A549 (cell line): ENCODE results near the gene ZNRF3. TPM values are rescaled to one million over a fixed set of nuclear protein-coding genes. Genes with fewer than 3 reads are reported as not detected.

ENCODE experiments used
- ATAC-seq, 2 experiments: fragments of 200-7000 bp in 1 of 2; fragments of >200 bp in 1 of 2; cut with Nextera tagmentation in 1 of 2; cut with Tn5 transposase in 1 of 2; 3 replicates each; pipeline versions ENCODE4 v1.8.0 to v1.9.1; 2018 to 2020; ENCODE audit warnings: mild to moderate bottlenecking in 1 of 2, moderate library complexity in 1 of 2
- CTCF ChIA-PET: fragments of 300-600 bp; sonication (Branson Sonifier 250); formaldehyde crosslinking; extraction: SDS; loops from one replicate; lab custom pipeline; 2021; ENCODE audit warnings: antibody characterized with exemption, inconsistent platforms; lab: Yijun Ruan, JAX
- POLR2A ChIA-PET: fragments of 350-600 bp; formaldehyde crosslinking; extraction: SDS; loops from one replicate; lab custom pipeline; 2021; ENCODE audit warnings: antibody characterized with exemption, inconsistent platforms; lab: Yijun Ruan, JAX
- DNase-seq, 2 experiments: peaks; one replicate each; pipeline versions ENCODE4 v3.0.0 to v3.0.0-alpha.2; 2011 to 2016; ENCODE audit warnings: low read depth in 1 of 2, low spot score in 1 of 2
- FAIRE-seq: peaks from 2 replicates; lab custom pipeline; 2011; peaks lifted over from hg19 to GRCh38; lab: Jason Lieb, UNC
- H3K27ac ChIP-seq, 2 experiments: fragments of >200 bp; sonication (Bioruptor Twin); formaldehyde crosslinking; 3 replicates each; pipeline ENCODE4 v1.5.1; 2016 to 2017
- H3K4me1 ChIP-seq: fragments of >200 bp; sonication (Bioruptor Twin); formaldehyde crosslinking; 3 replicates; pipeline ENCODE4 v1.6.1; 2016
- H3K4me2 ChIP-seq: fragments of >200 bp; sonication (Bioruptor Twin); formaldehyde crosslinking; 3 replicates; pipeline ENCODE4 v1.6.1; 2016
- H3K4me3 ChIP-seq: fragments of >200 bp; sonication (Bioruptor Twin); formaldehyde crosslinking; 3 replicates; pipeline ENCODE4 v1.5.1; 2016
- H3K9me3 ChIP-seq: fragments of >200 bp; sonication (Bioruptor Twin); formaldehyde crosslinking; 3 replicates; pipeline ENCODE4 v1.6.1; 2016
- ATOH8 ChIP-seq: fragments of 250-450 bp; sonication (Bioruptor Pico); IDR thresholded peaks from 2 replicates; pipeline ENCODE4 v1.5.0; 2020; ENCODE audit warnings: low read depth, mild to moderate bottlenecking, moderate library complexity
- BCL3 ChIP-seq: fragments of >200 bp; sonication (Bioruptor Twin); formaldehyde crosslinking; IDR thresholded peaks from 3 replicates; pipeline ENCODE4 v1.6.1; 2016
- CHD2 ChIP-seq: fragments of 150-350 bp; IDR thresholded peaks from 2 replicates; pipeline ENCODE4 v1.6.1; 2014; ENCODE audit warnings: low read length; ENCODE audit not compliant: partially characterized antibody
- CHD4 ChIP-seq: fragments of 200-600 bp; sonication (generic); IDR thresholded peaks from 2 replicates; pipeline ENCODE4 v1.6.1; 2016; ENCODE audit warnings: antibody characterized with exemption, mild to moderate bottlenecking, borderline replicate concordance
- EHF ChIP-seq: fragments of 250-450 bp; sonication (Bioruptor Pico); IDR thresholded peaks from 2 replicates; pipeline ENCODE4 v1.5.0; 2020; ENCODE audit warnings: mild to moderate bottlenecking
- EP300 ChIP-seq, 2 experiments: fragments of >200 bp; sonication (Bioruptor Twin); formaldehyde crosslinking; IDR thresholded peaks; 2 replicates in 1 of 2; 3 replicates in 1 of 2; pipeline ENCODE4 v1.6.1; 2016 to 2017
- FOSB ChIP-seq: fragments of 250-450 bp; sonication (Bioruptor Pico); IDR thresholded peaks from 2 replicates; pipeline ENCODE4 v1.5.0; 2020; ENCODE audit warnings: mild to moderate bottlenecking, moderate library complexity
- FOXS1 ChIP-seq: fragments of 250-450 bp; sonication (Bioruptor Pico); IDR thresholded peaks from 2 replicates; pipeline ENCODE4 v1.5.0; 2020; ENCODE audit warnings: mild to moderate bottlenecking, moderate library complexity
- HES2 ChIP-seq: fragments of >200 bp; sonication (Bioruptor Twin); formaldehyde crosslinking; IDR thresholded peaks from 2 replicates; pipeline ENCODE4 v1.6.1; 2016
- HEYL ChIP-seq: fragments of 250-450 bp; sonication (Bioruptor Pico); IDR thresholded peaks from 2 replicates; pipeline ENCODE4 v1.8.0; 2021; ENCODE audit warnings: mild to moderate bottlenecking, moderate library complexity
- HOXB13 ChIP-seq: fragments of 250-450 bp; sonication (Bioruptor Pico); IDR thresholded peaks from 2 replicates; pipeline ENCODE4 v1.5.0; 2020; ENCODE audit warnings: low read depth, mild to moderate bottlenecking, moderate library complexity
- HOXB5 ChIP-seq: fragments of 250-450 bp; sonication (Bioruptor Pico); IDR thresholded peaks from 2 replicates; pipeline ENCODE4 v1.5.0; 2020; ENCODE audit warnings: mild to moderate bottlenecking, moderate library complexity
- JUN ChIP-seq, 2 experiments: fragments of >200 bp; sonication (Bioruptor Twin); formaldehyde crosslinking; IDR thresholded peaks; 2 replicates in 1 of 2; 3 replicates in 1 of 2; pipeline ENCODE4 v1.6.1; 2016 to 2017
- MAX ChIP-seq: IDR thresholded peaks from 2 replicates; pipeline ENCODE4 v1.6.1; 2012
- NFE2L2 ChIP-seq: fragments of 150-350 bp; conservative IDR thresholded peaks from 2 replicates; pipeline ENCODE4 v1.6.1; 2014; ENCODE audit warnings: low read length
- NPAS2 ChIP-seq: fragments of 250-450 bp; sonication (Bioruptor Pico); IDR thresholded peaks from 2 replicates; pipeline ENCODE4 v1.8.0; 2022; ENCODE audit warnings: mild to moderate bottlenecking, moderate library complexity, borderline replicate concordance
- PBX3 ChIP-seq: IDR thresholded peaks from 2 replicates; pipeline ENCODE4 v1.6.1; 2012
- POLR2A ChIP-seq: IDR thresholded peaks from 2 replicates; pipeline ENCODE4 v1.6.1; 2012; ENCODE audit warnings: mild to moderate bottlenecking, low read length
- RAD21 ChIP-seq, 2 experiments: fragments of >200 bp in 1 of 2; sonication (Bioruptor Twin) in 1 of 2; formaldehyde crosslinking in 1 of 2; IDR thresholded peaks in 1 of 2; conservative IDR thresholded peaks in 1 of 2; 2 replicates in 1 of 2; 3 replicates in 1 of 2; pipeline ENCODE4 v1.6.1; 2012 to 2018; ENCODE audit warnings: inconsistent platforms in 1 of 2
- RNF2 ChIP-seq: fragments of 200-600 bp; sonication (generic); IDR thresholded peaks from 2 replicates; pipeline ENCODE4 v1.6.1; 2016; ENCODE audit warnings: low read depth, mild to moderate bottlenecking, antibody characterized with exemption, moderate library complexity, borderline replicate concordance
- SMC3 ChIP-seq: fragments of >200 bp; sonication (Bioruptor Twin); formaldehyde crosslinking; IDR thresholded peaks from 3 replicates; pipeline ENCODE4 v1.6.1; 2018; ENCODE audit warnings: inconsistent platforms
- ZNF302 ChIP-seq: fragments of 250-450 bp; sonication (Bioruptor Pico); IDR thresholded peaks from 2 replicates; pipeline ENCODE4 v1.9.0; 2021; ENCODE audit warnings: inconsistent platforms, mild to moderate bottlenecking, moderate library complexity
- ZSCAN20 ChIP-seq: fragments of 250-450 bp; sonication (Bioruptor Pico); IDR thresholded peaks from 2 replicates; pipeline ENCODE4 v1.8.0; 2022; ENCODE audit warnings: mild to moderate bottlenecking, moderate library complexity
- WGBS: methylation state at CpG from one replicate; pipeline ENCODE4 v1.1.6; 2017; ENCODE audit errors: missing lambda C conversion rate; 5-methylcytosine and 5-hydroxymethylcytosine counted together
- polyA plus RNA-seq, 4 experiments: library from polyadenylated mRNA; depleted of rRNA in 3 of 4; stranded (reverse); fragments of >200 nt; fragmentation: RNase III in 1 of 4; extraction: RNeasy Plus Mini Kit Qiagen cat#74134 plus additional on column Dnase treatment in 1 of 4; gene quantifications; 2 replicates in 3 of 4; 3 replicates in 1 of 4; pipeline ENCODE4 v1.2.3, GENCODE V29; 2011 to 2017

Gene ZNRF3
- polyA plus RNA-seq, 2 of the 4 experiments (the other 2 are of a cell fraction) = 4.6 to 6.9 TPM

- no peak overlapping the region for H3K4me2 ChIP-seq
- CTCF ChIA-PET = interaction anchor here (1.1 to 1.6 kb wide), 3 partner anchors 14 to 200 kb away, joined by 3 to 7 read pairs (median 5); no protein-coding TSS in a partner anchor
- no peak overlapping the region for H3K27ac ChIP-seq
- no peaks in the 10 kb centered on the region for H3K9me3 ChIP-seq
- TF ChIP-seq FOXS1 (CRISPR knock-in tag) (no peak), HOXB13 (CRISPR knock-in tag) (no peak), SMC3 (no peak), EHF (no peak), HES2 (no peak), RAD21 (conservative IDR thresholded peaks at IDR 0.05 in 1 of 2, IDR thresholded peaks at IDR 0.05 in 1 of 2) (no peak), ATOH8 (CRISPR knock-in tag) (no peak), PBX3 (no peak), RNF2 (no peak), JUN (IDR thresholded peaks at IDR 0.05) (no peak), POLR2A (no peak), HOXB5 (no peak), NFE2L2 (no peak), CHD2 (no peak)
- H3K4me3 ChIP-seq = no peak overlapping the region
- H3K4me1 ChIP-seq = no peaks in the 10 kb centered on the region
- 85% methylated on average over 14 of the region's 14 CpGs for WGBS
- DNase-seq (no peak), FAIRE-seq (no peak), ATAC-seq (no peak)
- POLR2A ChIA-PET = no interaction called here
These were observed 171.9 kb downstream of the ZNRF3 start for GRCh38 chr22:29055192-29055830.

- TF ChIP-seq RNF2 (no peak), NFE2L2 (no peak), SMC3 (no peak)
- ATAC-seq = no peak
- H3K27ac ChIP-seq = no peak overlapping the region
- POLR2A ChIA-PET = no interaction called here
- H3K9me3 ChIP-seq = no peaks in the 10 kb centered on the region
- H3K4me3 ChIP-seq = no peak overlapping the region
- CTCF ChIA-PET = interaction anchor here (1.6 to 1.7 kb wide), 2 partner anchors 16 kb away, joined by 5 to 7 read pairs; no protein-coding TSS in a partner anchor
- 98% methylated on average over 3 of the region's 3 CpGs for WGBS
- FAIRE-seq = no peak
- no peaks in the 10 kb centered on the region for H3K4me1 ChIP-seq
- no peak overlapping the region for H3K4me2 ChIP-seq
- no peak for DNase-seq
These were observed 173.1 kb downstream of the ZNRF3 start for GRCh38 chr22:29056472-29056871.

- no peak for TF ChIP-seq ZNF302 (CRISPR knock-in tag)
- TF ChIP-seq RAD21 (conservative IDR thresholded peaks at IDR 0.05 in 1 of 2, IDR thresholded peaks at IDR 0.05 in 1 of 2) = no peak
- no peak for TF ChIP-seq FOSB (CRISPR knock-in tag)
- TF ChIP-seq ZSCAN20 (CRISPR knock-in tag) = no peak
- TF ChIP-seq EP300 (IDR thresholded peaks at IDR 0.05) = no peak
- TF ChIP-seq JUN (IDR thresholded peaks at IDR 0.05) = no peak
- TF ChIP-seq BCL3 = no peak
- TF ChIP-seq HEYL (CRISPR knock-in tag) = no peak
- TF ChIP-seq MAX = no peak
- TF ChIP-seq NPAS2 (CRISPR knock-in tag) = no peak
- no peak for TF ChIP-seq CHD4
- POLR2A ChIA-PET = no interaction called here
- Histone ChIP-seq H3K27ac (no peak overlapping the region), H3K4me1 (no peaks in the 10 kb centered on the region), H3K4me2 (no peak overlapping the region), H3K9me3 (no peaks in the 10 kb centered on the region), H3K4me3 (no peak overlapping the region)
- no peak for FAIRE-seq
- CTCF ChIA-PET = no interaction called here
- 85% methylated on average over 12 of the region's 12 CpGs for WGBS
- no peak; a peak in 1 of 6 replicates for ATAC-seq
- DNase-seq = no peak
These were observed 177.0 kb downstream of the ZNRF3 start for GRCh38 chr22:29060251-29060869.
